Activated CD8-positive, alpha-beta memory T cell treated with anti-CD3 and anti-CD28 coated beads for 48 hours (primary cell): ENCODE data around the gene OR2B2.
"Not testable (repeated sequence)": the region's sequence is repeated elsewhere in the genome, so short reads cannot be mapped to it uniquely, and the experiment has no call there.

Source experiments
- DNase-seq, 3 experiments: peaks; one replicate each; pipeline ENCODE4 v3.0.0-alpha.2; 2020; ENCODE audit warnings: low read depth in 2 of 3, low spot score in 2 of 3

The OR2B2 gene

GRCh38 chr6:27911956-27912446 is at the start of gene OR2B2:
Gene OR2B2, minus strand, starts transcription at chr6:27912396. Its CDS starts 77 bp downstream, at chr6:27912319.
- DNase-seq = no peak

- no peak for DNase-seq
Measured at GRCh38 chr6:27957516-27957915, 45.3 kb upstream of the OR2B2 start.

- DNase-seq = no peak
Measured at GRCh38 chr6:27956941-27957340, 44.7 kb upstream of the OR2B2 start, which contains the start of gene OR2B6. Gene OR2B6, plus strand, starts transcription at chr6:27957241. Its CDS starts 0 bp downstream, at chr6:27957241.

GRCh38 chr6:27951040-27951439 is 38.8 kb upstream of the OR2B2 start:
- DNase-seq = no peak

- DNase-seq = no peak
Measured at GRCh38 chr6:27948237-27948636, 36.0 kb upstream of the OR2B2 start.

GRCh38 chr6:27943072-27943471 is 30.9 kb upstream of the OR2B2 start:
- DNase-seq = not testable (repeated sequence)

- DNase-seq = no peak
Measured at GRCh38 chr6:27940766-27941165, 28.6 kb upstream of the OR2B2 start.

GRCh38 chr6:27931209-27931608 is 19.0 kb upstream of the OR2B2 start:
- no peak for DNase-seq

GRCh38 chr6:27929930-27930329 is 17.7 kb upstream of the OR2B2 start:
- not testable (repeated sequence) for DNase-seq

GRCh38 chr6:27928041-27928440 is 15.8 kb upstream of the OR2B2 start:
- DNase-seq = not testable (repeated sequence)

GRCh38 chr6:27924179-27924578 is 12.0 kb upstream of the OR2B2 start:
- no peak for DNase-seq

- DNase-seq = no peak
Measured at GRCh38 chr6:27922949-27923348, 10.8 kb upstream of the OR2B2 start.

- DNase-seq = no peak
Measured at GRCh38 chr6:27908017-27908416, 4.2 kb downstream of the OR2B2 start.

GRCh38 chr6:27902335-27903314 is 9.6 kb downstream of the OR2B2 start:
- peak; percentile 69 to 98 (median 94) for DNase-seq

- no peak for DNase-seq
Measured at GRCh38 chr6:27901801-27902200, 10.4 kb downstream of the OR2B2 start.

- not testable (repeated sequence) for DNase-seq
Measured at GRCh38 chr6:27900197-27900596, 12.0 kb downstream of the OR2B2 start.

- no peak for DNase-seq
Measured at GRCh38 chr6:27899543-27899942, 12.7 kb downstream of the OR2B2 start.

GRCh38 chr6:27897580-27898206 is 14.5 kb downstream of the OR2B2 start:
- no peak for DNase-seq

- no peak for DNase-seq
Measured at GRCh38 chr6:27896398-27896796, 15.8 kb downstream of the OR2B2 start.

GRCh38 chr6:27894839-27895762 is 17.1 kb downstream of the OR2B2 start:
- DNase-seq = peak in 2 of 3 experiments; percentile 17 to 24
